Progenitor cell of endocrine pancreas (in vitro differentiated cells): ENCODE data around the gene HACD1. TPM values are rescaled to one million over a fixed set of nuclear protein-coding genes. Genes with fewer than 3 reads are reported as not detected.

Experiments used
- DNase-seq: peaks from one replicate; pipeline ENCODE4 v3.0.0; 2021; ENCODE audit warnings: low spot score; ENCODE audit not compliant: unreplicated experiment
- H3K27ac Mint-ChIP-seq: 2 replicates; pipeline ENCODE4 v1.8.0; 2021; ENCODE audit warnings: mild to moderate bottlenecking, moderate library complexity, mixed read lengths
- H3K27me3 Mint-ChIP-seq: 2 replicates; pipeline ENCODE4 v1.8.0; 2021; ENCODE audit warnings: mixed read lengths
- H3K36me3 Mint-ChIP-seq: 2 replicates; pipeline ENCODE4 v1.8.0; 2022; ENCODE audit warnings: mixed read lengths; ENCODE audit not compliant: insufficient read depth
- H3K4me1 Mint-ChIP-seq: 2 replicates; pipeline ENCODE4 v1.8.0; 2021; ENCODE audit warnings: low read depth, mixed read lengths
- H3K4me3 Mint-ChIP-seq: 2 replicates; pipeline ENCODE4 v1.8.0; 2021; ENCODE audit warnings: low read depth, mild to moderate bottlenecking, moderate library complexity, mixed read lengths
- H3K9me3 Mint-ChIP-seq: 2 replicates; pipeline ENCODE4 v1.8.0; 2021; ENCODE audit warnings: low read depth, mixed read lengths
- CTCF ChIP-seq: fragments of 200-600 bp; sonication (generic); IDR thresholded peaks from one replicate; pipeline ENCODE4 v1.5.0; 2021; ENCODE audit warnings: antibody characterized with exemption, mild to moderate bottlenecking; ENCODE audit not compliant: unreplicated experiment
- total RNA-seq: library from RNA; stranded (reverse); gene quantifications from 2 replicates; pipeline ENCODE4 v1.2.1, GENCODE V29; 2021

The HACD1 gene
- total RNA-seq, 1 donor from 2014 or later = 14.3 TPM

- no peaks in the 10 kb centered on the region for H3K4me1 Mint-ChIP-seq
Observed at GRCh38 chr10:17580885-17581284, 36.3 kb downstream of the HACD1 start.

GRCh38 chr10:17578603-17579002 lies 38.6 kb downstream of the HACD1 start:
- no peak overlapping the region for H3K4me3 Mint-ChIP-seq
- no peak for DNase-seq

More at GRCh38 chr10:17580885-17581284, 36.3 kb downstream of the HACD1 start:
- DNase-seq = no peak
- TF ChIP-seq CTCF = no peak
- Mint-ChIP-seq H3K36me3 (no peaks in the 10 kb centered on the region), H3K9me3 (no peaks in the 10 kb centered on the region), H3K27ac (no peak overlapping the region), H3K27me3 (no peaks in the 10 kb centered on the region), H3K4me3 (no peak overlapping the region)

GRCh38 chr10:17576768-17577167 lies 40.4 kb downstream of the HACD1 start:
- no peak overlapping the region for H3K27ac Mint-ChIP-seq
- no peak for DNase-seq
- H3K9me3 Mint-ChIP-seq = peaks cover 8% of the 10 kb centered on the region
- no peaks in the 10 kb centered on the region for H3K27me3 Mint-ChIP-seq
- no peak for TF ChIP-seq CTCF
- H3K4me3 Mint-ChIP-seq = no peak overlapping the region
- no peaks in the 10 kb centered on the region for H3K36me3 Mint-ChIP-seq
- H3K4me1 Mint-ChIP-seq = peaks cover 2% of the 10 kb centered on the region

More at GRCh38 chr10:17578603-17579002, 38.6 kb downstream of the HACD1 start:
- Mint-ChIP-seq H3K9me3 (peaks cover 8% of the 10 kb centered on the region), H3K36me3 (no peaks in the 10 kb centered on the region), H3K4me1 (no peaks in the 10 kb centered on the region), H3K27me3 (no peaks in the 10 kb centered on the region), H3K27ac (no peak overlapping the region)
- TF ChIP-seq CTCF = no peak

- no peak for TF ChIP-seq CTCF
- Mint-ChIP-seq H3K27ac (no peak overlapping the region), H3K4me1 (no peaks in the 10 kb centered on the region), H3K36me3 (no peaks in the 10 kb centered on the region), H3K27me3 (no peaks in the 10 kb centered on the region), H3K4me3 (no peak overlapping the region), H3K9me3 (no peaks in the 10 kb centered on the region)
- no peak for DNase-seq
Observed at GRCh38 chr10:17564911-17565310, 52.3 kb downstream of the HACD1 start.

DNA sequence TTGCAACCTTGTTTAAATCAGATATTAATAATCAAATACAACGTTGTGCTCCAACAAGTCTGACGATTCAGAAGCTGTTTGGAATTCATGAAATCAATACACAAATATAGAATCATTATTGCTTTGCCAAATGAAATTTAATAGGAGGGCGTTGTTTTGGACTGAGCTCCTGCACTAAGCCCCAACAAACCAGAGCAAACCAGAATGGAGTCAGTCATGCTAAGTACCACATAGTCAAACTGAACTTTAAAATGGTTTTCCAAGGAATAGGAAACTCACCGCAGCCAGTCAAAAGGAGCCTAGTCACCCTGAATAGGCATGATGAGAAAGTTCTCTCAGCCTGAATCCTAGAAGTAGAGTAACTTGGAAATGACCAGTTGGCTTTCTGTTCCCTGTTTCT lies 53.7 kb downstream of the HACD1 start:
- Mint-ChIP-seq H3K27ac (no peak overlapping the region), H3K27me3 (no peaks in the 10 kb centered on the region), H3K9me3 (no peaks in the 10 kb centered on the region), H3K36me3 (no peaks in the 10 kb centered on the region), H3K4me3 (no peak overlapping the region), H3K4me1 (no peaks in the 10 kb centered on the region)
- no peak for DNase-seq
- no peak for TF ChIP-seq CTCF
